NCI-H226 (cell line): ENCODE data around the gene MMP11.

ENCODE experiments used
- DNase-seq: peaks from one replicate; pipeline ENCODE4 v3.0.0-alpha.2; 2015

Gene MMP11

DNA sequence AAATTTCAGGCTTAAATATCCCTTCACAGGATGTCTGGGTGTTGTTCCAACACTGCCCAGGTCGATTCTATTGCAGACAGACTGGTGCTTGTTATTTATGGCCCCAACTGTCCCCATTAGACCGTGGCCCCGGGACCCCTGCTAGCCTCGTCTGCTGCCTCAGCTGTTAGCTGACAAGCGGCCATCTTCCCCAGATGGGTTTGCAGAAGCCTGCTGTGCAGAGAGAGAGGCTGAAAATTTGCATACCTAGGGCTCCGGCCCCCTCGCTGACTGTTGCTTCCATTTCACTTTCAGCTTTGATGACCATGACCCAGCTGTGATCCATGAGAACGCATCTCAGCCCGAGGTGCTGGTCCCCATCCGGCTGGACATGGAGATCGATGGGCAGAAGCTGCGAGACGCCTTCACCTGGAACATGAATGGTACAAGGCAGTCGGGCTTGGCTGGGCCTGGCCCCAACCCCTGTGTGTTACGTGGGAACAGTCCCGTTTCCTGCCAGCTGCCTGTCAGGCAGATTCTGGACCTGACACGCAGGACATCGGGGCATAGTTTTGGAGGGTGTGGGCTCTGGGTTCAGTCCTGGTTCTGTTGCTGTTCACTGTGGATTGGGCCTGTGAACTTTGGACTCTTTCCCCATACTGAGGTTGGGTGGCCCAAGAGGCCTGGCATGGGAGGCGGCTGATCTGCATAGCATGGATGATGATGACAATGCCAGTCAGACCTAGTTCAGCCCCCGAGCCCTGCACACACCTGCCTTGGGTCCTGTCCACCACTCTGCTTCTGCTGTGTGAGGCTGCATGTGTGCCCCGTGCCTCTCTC is 30.6 kb downstream of the MMP11 start:
- no peak for DNase-seq

DNA sequence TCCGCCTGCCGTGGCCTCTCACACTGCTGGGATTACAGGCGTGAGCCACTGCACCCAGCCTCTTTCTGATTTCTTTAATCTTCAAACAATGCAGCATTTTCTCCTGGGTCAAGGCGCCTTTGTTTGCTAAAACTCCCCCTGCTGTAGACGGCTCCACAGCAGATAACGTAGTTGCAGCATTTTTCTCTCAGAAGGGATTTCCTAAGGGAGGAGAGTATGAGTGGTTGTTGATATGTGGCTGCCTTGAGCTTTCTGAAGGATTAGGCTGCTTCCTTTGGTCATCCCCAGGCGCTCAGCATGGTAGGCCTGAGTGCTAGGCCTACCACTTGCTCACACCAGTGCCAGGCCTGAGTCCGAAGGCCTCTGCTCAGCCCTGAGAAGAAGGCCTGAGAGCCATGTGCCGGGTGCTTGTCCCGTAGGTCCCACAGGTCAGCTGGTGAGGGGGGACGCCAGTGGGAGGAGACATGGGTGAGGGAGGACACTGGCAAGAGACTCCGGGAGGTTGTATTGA is 32.2 kb downstream of the MMP11 start:
- DNase-seq, result no peak

DNA sequence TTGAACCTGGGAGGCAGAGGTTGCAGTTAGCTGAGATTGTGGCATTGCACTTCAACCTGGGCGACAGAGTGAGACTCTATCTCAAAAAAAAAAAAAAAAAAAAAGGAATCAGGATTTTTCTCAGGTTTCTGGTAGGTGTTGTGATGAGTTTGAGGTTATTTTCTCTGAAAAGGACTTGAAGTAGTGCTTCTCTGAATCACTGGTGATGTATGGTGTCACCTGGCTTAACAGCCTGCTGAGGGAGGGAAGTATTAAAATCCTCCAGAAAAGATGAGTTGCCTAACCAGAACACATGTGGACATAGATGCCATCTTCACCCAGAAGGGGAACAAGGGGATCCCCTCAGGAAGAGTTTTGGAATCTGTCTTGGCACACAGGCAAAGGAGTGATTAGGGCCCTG is 34.2 kb downstream of the MMP11 start:
- DNase-seq, result no peak

DNA sequence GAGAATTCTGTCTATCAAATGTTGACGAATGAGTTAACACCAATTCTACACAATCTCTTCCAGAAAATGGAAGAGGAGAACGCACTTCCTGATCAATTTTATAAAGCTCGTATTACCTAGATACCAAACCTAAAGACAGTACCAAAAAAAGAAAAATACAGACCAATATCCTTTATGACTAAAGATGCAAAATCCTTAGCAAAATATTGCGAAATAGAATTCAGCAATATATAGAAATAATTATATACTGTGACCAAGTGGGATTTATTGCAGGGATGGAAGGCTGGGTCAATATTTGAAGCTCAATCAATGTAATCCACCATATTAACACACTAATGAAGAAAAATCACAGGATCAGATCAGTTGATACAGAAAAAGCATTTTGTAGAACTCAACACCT is 39.7 kb downstream of the MMP11 start:
- DNase-seq, result no peak

DNA sequence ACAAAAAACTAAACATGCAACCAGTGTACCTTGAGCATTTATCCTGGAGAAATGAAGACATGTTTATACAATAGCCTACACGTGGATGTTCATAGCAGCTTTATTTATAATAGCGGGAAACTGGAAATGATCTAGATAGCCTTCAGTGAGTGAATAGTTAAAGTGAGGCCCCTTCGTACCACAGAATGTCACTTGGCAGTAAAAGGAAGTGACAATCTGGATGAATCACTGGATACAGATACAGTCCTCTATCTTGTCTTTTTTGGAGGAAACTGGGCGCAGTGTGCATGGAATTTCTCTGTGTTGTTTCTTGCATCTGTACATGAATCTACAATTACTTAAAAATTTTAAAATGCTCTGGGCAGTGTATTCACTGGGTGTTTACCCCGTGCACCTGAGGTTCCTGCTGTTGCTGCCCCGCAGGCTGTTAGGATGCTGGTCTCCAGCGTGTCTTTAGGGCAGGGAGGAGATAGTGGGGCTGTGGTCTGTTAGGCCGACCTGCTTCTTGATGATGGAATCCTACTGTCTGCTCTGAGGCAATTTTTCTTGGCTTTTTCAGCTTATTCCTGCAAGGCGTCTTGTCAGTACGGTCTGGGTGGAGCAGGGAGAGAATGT is 43.0 kb downstream of the MMP11 start:
- DNase-seq, result no peak

DNA sequence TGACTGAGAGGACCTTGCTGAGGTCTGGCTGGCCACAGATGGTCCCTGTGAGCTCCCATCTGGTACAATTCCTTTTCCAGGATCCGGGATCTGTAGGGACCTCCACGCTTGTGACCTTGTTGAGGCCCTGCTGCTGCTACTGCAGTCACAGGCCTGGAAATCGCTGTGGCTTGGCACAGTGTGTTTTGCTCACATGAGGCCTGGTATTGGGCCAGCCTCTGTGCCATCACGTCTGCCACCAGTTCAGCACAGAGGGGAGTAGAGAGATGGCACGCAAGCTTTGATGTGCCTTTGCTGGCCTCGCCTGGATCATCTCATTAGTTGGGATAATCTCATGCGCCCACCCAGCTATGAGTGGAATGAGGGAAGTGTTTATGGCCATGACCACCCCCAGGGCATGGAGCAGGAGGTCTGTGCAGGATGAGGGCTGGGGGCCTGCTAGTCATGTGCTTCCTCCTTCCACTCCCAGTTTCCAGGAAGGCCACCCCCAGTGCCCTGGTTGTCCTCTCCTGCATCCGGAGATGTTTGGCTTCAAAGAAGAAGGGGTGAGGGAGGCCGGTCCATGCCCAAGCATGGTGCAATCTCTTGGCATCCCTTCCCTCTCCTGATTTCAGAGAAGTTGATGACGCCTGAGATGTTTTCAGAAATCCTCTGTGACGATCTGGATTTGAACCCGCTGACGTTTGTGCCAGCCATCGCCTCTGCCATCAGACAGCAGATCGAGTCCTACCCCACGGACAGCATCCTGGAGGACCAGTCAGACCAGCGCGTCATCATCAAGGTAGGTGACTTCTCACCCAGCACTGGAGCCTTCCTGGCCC is 43.7 kb downstream of the MMP11 start:
- no peak for DNase-seq

DNA sequence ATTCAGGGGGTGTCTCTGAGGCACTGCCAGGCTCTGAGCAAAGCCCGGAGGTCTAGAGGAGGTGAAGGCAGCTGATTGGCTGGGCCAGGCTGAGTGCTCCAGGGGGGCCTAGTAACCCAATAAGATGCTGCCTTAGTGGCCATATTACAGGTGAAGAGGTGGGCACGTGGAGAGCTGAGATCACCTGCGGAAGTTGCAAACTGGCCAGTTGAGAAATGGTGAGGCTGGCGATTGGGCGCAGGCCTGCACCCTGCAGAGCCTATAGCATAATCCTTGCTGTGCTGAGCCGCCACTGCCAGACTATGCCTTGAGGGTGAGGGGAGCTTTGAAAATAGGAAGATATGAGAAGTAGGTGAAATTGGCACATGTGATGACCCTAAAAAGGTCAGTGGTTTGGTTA is 44.5 kb downstream of the MMP11 start:
- DNase-seq, result no peak

DNA sequence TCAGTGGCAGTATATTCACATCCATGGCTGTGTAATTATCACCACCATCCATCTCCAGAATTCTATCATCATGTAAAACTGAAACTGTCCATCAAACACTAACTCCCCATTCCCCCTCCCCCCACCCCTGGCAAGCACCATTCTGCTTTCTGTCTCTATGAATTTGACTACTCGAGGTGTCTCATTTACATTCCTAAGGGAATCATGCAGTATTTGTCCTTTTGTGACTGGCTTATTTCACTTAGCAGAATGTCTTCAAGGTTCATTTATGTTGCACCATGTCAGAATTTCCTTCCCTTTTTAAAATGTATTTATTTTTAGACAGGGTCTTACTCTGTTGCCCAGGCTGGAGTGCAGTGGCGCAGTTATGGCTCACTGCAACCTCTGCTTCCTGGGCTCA is 45.9 kb downstream of the MMP11 start:
- no peak for DNase-seq

DNA sequence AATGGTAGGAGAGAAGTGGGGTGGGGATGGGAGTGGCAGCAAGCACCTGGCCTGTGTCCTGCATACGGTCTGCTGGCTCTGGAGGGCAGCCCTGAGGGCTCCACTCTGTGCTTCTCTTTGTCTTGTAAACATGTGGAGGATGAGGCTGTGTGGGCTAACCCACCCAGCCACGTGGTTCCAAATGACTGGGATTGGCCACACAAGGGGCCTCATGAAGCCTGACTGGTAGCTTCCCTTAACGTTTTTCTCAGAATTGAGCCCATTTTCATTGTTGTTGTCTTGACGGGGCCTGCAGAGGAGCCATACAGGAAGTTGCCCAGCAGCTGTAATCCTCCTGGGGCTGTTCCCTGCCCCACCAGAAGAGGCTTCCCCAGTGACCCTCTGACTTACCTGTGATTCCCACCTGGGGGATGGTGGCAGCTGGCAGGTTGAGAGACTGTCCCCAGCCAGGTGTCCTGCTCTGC is 48.1 kb downstream of the MMP11 start:
- DNase-seq, result no peak

DNA sequence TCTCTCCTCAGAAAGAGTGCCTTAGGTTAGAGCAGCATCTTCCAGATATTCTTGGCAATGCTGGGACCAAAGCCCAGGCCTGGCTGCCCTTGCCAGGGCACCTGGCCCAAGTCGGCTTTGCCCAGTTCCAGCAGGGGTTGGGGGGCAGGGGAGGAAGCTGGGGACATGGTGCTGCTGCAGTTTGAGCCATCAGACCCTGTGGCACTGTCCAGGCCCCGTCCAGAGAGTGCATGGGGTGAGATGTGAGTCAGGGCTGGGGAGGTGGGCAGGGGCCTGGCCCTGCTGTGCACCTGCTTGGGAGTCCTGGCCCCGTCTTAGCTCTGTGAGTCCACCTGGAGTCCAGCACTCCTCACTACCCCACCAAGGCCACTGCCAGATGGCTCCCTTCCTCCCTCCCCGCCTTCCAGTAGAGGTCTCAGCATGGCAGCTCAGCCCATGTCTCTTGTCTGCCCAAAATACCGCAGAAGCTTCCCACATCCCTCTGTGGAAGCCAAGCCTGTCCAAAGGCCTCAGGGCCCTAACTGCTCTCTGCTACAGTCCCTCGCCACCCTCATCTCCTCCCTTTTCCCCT is 49.5 kb downstream of the MMP11 start:
- no peak for DNase-seq

DNA sequence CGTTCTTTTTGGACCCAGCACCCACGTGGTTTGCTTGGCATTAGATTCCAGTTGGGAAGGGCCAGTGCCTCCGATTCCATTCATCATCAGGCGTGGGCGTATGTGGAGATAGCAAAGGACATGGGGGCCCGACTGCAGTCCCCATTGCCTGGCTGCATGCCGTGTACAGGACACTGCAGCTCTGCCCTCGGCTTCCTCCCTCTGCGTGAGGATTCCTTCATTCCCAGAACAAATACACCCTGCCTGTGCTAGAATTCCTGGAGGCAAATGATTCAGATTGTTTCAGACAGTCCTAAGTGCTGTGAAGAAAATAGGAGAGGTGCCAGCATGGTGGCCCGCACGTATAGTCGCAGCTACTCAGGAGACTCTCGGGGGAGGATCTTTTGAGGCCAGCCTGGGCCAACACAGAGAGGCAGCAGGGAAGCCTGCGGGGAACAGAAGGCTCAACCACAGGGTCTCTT is 50.7 kb downstream of the MMP11 start:
- no peak for DNase-seq

DNA sequence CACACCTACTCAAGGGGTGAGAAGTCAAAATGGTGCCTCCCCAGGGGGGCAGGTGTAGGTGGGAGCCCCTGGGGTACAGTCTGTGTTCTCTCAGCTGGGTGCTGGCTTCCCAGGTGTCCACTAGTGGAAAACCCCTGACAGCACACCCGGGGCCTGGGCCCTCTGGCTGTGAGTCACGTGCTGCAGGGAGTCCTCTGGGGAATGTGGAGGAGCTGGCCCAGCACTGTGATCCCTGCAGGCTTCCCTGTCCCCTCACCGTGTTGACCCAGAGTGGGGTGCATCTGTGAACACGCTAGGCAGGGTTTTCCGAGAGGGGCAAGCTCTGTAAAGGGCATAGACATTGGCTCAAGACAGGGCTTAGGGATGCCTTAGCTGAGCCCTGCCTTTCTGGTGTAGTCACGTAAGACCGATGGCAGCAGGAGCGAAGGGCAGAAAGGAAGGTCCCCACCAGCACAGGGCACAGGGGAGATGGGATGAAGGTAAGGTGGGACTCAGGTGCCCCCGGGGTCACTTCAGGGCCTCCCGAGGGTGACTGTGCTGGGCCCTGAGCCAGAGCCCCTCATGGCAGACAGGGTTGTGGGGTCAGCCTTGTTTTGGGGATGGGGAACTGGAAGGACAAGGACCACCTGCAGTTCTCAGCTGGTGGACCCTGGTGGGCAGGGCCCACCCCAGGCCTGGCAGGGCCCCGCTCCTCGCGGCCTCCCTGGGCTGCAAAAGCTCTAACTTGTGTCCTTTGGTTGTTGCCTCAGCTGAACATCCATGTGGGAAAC is 52.0 kb downstream of the MMP11 start:
- DNase-seq, result no peak

DNA sequence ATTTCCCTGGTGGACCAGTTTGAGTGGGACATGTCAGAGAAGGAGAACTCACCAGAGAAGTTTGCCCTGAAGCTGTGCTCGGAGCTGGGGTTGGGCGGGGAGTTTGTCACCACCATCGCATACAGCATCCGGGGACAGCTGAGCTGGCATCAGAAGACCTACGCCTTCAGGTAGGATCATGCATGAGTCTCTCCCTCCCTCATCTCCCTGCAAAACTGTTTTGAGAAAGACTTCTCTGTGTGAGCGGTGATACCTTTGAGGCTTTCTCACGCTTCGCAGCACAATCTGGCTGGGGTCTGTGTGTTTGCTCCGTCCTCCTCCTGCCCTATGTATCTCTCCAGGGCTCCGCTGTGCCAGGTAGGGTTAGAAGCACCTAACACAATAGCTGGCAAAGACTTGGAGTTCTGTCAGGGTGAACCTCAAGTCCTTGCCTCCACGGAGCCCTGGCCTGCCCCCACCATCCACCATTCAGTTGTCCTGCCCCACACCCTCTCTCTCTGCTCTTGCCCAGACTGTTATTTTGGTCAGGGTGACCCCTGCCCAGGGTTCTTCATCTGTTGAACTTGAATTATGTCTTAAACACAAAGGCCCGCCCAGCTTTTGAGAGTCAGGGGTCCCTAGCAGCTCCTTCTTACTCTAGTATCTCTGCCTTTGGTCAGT is 52.7 kb downstream of the MMP11 start:
- DNase-seq, result no peak

DNA sequence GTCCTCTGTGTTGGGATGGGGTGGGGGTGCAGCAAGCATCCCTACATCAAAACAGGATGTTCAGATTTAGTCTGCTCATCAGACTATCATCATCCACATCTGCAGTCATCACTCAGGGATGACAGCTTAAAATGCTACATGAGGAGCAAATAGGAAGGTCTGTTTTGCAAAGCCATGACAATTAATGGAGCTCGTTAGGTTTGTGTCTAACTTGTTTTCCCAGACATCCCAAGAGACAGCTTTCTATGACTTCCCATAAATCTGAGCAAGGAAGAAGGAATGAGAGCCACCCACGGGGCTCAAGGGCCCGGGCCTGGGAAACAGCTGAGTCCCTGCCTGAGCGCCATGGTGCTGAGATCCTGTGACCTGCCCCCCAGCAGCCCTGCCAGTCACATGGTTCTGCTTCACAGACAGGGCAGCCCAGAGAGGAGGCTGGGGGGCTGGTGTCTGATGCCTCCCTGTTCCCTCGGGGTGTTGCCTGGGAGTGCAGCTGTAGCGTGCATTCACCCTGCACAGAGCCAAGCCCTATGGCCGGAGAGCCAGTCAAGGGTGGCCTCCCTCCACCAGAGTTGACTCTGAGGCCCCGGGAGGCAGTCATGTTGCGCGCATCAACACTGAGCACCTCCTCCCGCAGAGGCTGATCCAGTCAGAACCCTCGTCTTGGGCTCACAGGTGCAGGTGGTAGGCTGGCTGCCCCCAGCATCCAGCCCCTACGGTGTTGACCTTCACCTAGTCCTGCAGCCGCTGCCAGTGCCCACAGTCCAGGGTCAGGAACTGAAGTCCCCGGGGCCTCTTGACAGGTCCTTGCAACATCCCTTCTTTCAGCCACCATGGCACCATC is 54.1 kb downstream of the MMP11 start:
- DNase-seq, result no peak

DNA sequence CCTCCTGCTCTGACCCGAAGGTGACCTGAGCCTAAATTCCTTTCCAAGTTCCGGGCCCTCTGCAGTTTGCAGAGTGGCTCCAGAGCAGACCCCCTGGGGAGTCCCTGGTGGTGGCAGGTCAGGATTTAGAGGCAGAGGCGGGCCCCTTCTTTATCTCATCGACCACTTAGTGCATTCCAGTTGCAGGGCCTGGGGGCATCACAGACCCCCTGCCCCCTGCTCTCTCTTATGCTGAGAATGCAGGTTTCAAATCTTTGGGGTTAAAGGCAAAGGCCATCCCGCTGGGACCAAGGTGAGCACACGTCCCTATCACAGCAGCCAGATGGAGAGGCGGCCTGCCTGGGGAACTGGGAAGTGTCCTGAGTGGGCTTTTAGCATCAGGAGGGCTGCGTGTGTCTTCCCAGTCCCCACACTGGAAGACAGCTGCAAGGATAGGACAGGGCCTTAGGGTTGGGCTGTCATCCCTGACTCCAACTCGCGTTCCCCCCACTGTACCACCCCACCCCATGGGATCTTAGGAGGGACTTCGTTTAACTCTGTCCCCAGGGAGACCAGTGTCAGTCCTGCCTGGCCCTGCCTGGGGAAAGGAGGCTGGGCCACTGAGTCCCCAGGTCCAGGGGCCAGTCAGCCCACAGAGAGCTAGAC is 54.8 kb downstream of the MMP11 start:
- DNase-seq, result no peak

DNA sequence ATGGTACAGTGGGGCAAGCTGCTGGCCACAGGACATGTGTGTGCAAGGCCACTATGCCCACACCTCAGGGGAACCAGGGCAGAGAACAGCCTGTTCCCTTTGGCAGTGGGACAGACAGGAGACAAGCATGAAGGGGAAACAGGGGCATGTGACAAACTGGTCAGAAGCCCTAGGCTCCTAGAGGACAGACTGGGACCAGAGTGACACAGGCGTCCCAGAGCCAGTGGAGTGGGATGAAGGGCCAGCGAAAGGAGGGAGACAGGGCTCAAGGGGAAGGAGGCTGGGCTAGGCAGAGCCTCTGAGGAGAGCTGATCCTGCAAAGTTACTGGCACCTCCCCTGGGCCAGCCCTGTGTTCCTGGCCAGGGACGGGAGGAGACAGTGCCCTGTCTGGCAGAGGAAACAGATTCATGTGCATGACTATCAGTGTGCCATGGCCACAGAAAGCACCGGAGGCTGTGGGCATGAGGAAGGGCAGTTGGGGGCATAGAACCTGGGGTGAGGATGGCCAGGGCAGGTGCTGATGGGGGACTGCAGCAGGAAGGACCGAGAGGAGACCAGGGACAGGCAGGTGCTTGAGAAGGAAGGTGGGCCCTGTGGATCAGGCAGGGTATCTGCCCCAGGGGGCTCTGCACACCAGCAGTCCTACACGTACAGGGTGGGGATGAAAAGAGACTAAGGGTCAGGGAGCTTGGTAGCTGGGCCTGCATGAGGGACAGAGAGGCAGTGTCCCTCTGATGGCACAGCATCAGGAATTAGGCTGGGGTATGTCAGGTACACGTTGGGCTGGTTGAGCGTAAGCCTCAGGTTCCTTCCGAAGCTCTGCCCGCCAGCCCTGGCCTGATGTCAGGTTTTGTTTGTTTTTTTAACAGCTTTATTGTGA is 56.4 kb downstream of the MMP11 start:
- DNase-seq, result no peak

DNA sequence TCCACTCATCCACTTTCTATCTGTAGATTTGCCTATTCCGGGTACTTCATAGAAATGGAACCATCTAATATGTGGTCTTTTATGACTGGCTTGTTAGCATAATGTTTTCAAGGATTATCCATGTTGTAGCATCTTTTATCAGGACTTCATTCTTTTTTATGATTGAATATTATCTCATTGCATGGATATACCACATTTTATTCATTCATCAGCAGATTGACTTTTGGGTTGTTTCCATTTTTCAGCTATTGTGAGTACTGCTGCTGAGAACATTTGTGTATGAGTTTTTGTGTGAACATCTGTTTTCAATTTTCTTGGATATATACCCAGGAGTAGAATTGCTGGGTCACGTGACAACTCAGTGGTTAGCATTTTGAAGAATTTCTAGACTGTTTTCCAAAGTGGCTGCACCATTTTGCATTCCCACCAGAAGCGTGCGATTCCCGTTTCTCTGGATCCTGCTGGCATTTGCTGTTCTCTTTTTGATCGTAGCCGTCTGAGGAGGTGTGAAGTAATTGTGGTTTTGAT is 57.3 kb downstream of the MMP11 start:
- DNase-seq, result no peak

DNA sequence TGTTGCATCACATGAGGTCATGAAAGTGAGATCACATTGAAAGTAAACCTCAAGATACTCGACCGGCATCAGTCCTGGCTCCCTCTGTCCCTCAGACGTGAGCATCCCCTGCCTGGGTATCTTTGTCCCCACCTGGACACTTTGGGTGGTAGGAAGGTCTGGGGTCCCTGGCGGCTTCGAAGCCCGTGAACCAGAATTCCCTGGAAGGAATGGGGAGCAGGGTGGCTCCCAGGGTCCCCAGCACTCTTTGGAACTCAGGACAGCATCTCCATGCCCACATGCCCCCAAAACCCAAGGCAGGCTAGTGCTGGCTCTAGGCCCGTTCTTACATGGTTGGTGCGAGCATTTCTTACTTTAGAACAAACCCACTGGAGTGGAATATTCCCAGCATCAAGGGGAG is 58.6 kb downstream of the MMP11 start:
- no peak for DNase-seq

DNA sequence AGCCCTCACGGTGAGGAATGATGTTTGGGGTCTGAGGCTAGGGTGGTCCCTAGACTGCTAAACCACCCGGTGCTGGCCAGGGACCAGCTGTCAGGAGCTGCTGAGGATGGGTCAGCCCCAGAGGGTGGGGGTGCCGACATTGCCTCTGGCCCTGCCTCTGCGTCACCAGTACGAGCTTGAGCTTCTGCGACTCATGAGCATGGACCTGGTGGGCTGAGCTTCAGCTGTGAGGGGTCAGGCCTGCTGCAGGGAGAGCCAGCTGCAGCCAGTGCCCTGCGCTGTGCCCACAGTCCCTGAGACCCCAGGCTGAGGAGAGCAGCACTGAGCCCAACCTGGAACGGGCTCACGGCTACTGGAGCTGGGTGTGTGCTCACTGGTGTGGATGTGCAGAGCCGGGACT is 59.1 kb downstream of the MMP11 start:
- no peak for DNase-seq
